Stimulated activated CD4-positive, alpha-beta T cell treated with anti-CD3 and anti-CD28 coated beads, Interleukin-12 subunit alpha, Interleukin-12 subunit beta, amount 100 ng/mL, for 24 hours (primary cell): ENCODE measurements around the gene SHLD2.
"Not testable (repeated sequence)": the region's sequence is repeated elsewhere in the genome, so short reads cannot be mapped to it uniquely, and the experiment has no call there.

Experiments
- DNase-seq, 2 experiments: peaks; one replicate each; pipeline ENCODE4 v3.0.0-alpha.2; 2020; ENCODE audit warnings: low read depth in 2 of 2

Gene SHLD2

GRCh38 chr10:87142230-87143108, 47.5 kb downstream of the SHLD2 start:
- DNase-seq, result not testable (repeated sequence)

- not testable (repeated sequence) for DNase-seq
Observed at GRCh38 chr10:87143109-87143418, 48.1 kb downstream of the SHLD2 start.

- not testable (repeated sequence) for DNase-seq
Observed at GRCh38 chr10:87145598-87145997, 50.6 kb downstream of the SHLD2 start.

- DNase-seq, result not testable (repeated sequence)
Observed at GRCh38 chr10:87149020-87149609, 54.1 kb downstream of the SHLD2 start.

GRCh38 chr10:87151516-87151915, 56.5 kb downstream of the SHLD2 start:
- not testable (repeated sequence) for DNase-seq

- not testable (repeated sequence) for DNase-seq
Observed at GRCh38 chr10:87156841-87157240, 61.8 kb downstream of the SHLD2 start.

GRCh38 chr10:87157821-87158220, 62.8 kb downstream of the SHLD2 start:
- not testable (repeated sequence) for DNase-seq

- DNase-seq, result not testable (repeated sequence)
Observed at GRCh38 chr10:87162703-87163293, 67.8 kb downstream of the SHLD2 start.

- not testable (repeated sequence) for DNase-seq
Observed at GRCh38 chr10:87163414-87163813, 68.4 kb downstream of the SHLD2 start.

- DNase-seq, result not testable (repeated sequence)
Observed at GRCh38 chr10:87169857-87170256, 74.9 kb downstream of the SHLD2 start.

GRCh38 chr10:87170705-87171104, 75.7 kb downstream of the SHLD2 start:
- not testable (repeated sequence) for DNase-seq

- DNase-seq, result not testable (repeated sequence)
Observed at GRCh38 chr10:87171670-87172069, 76.7 kb downstream of the SHLD2 start.

GRCh38 chr10:87172178-87172577, 77.2 kb downstream of the SHLD2 start:
- DNase-seq, result not testable (repeated sequence)

- DNase-seq, result not testable (repeated sequence)
Observed at GRCh38 chr10:87177587-87177986, 82.6 kb downstream of the SHLD2 start.

GRCh38 chr10:87184421-87184820, 89.4 kb downstream of the SHLD2 start:
- not testable (repeated sequence) for DNase-seq

- not testable (repeated sequence) for DNase-seq
Observed at GRCh38 chr10:87186016-87186415, 91.0 kb downstream of the SHLD2 start.

- not testable (repeated sequence) for DNase-seq
Observed at GRCh38 chr10:87187573-87187972, 92.6 kb downstream of the SHLD2 start.

GRCh38 chr10:87191841-87192240, 96.8 kb downstream of the SHLD2 start:
- not testable (repeated sequence) for DNase-seq

- DNase-seq, result not testable (repeated sequence)
Observed at GRCh38 chr10:87200924-87201323, 105.9 kb downstream of the SHLD2 start.

- not testable (repeated sequence) for DNase-seq
Observed at GRCh38 chr10:87204801-87205200, 109.8 kb downstream of the SHLD2 start.

- DNase-seq, result not testable (repeated sequence)
Observed at GRCh38 chr10:87206922-87207321, 111.9 kb downstream of the SHLD2 start.

GRCh38 chr10:87210309-87210708, 115.3 kb downstream of the SHLD2 start:
- DNase-seq, result not testable (repeated sequence)

- DNase-seq, result not testable (repeated sequence)
Observed at GRCh38 chr10:87211848-87212247, 116.8 kb downstream of the SHLD2 start.
